PC-9 (cell line): ENCODE results near the gene INO80C.
"Not testable (repeated sequence)": the region's sequence is repeated elsewhere in the genome, so short reads cannot be mapped to it uniquely, and the experiment has no call there.

ENCODE experiments used
- CTCF ChIP-seq: fragments of 200-600 bp; sonication (generic); conservative IDR thresholded peaks from 2 replicates; pipeline ENCODE4 v1.6.1; 2017; ENCODE audit warnings: mixed run types, antibody characterized with exemption, mild to moderate bottlenecking, moderate library complexity
- EZH2 ChIP-seq: fragments of 200-600 bp; sonication (generic); IDR thresholded peaks from 2 replicates; pipeline ENCODE4 v1.8.0; 2017; ENCODE audit warnings: antibody characterized with exemption, low read depth

- not testable (repeated sequence) for TF ChIP-seq CTCF, EZH2
Observed at GRCh38 chr18:35453065-35453464, 44.7 kb downstream of the INO80C start.
